Measurements from ENCODE around the gene ADGRG1. TPM values are rescaled to one million over a fixed set of nuclear protein-coding genes. Genes with fewer than 3 reads are reported as not detected.

The ADGRG1 gene
- total RNA-seq, 1 donor from 2014 or later: 4.8 TPM

DNA sequence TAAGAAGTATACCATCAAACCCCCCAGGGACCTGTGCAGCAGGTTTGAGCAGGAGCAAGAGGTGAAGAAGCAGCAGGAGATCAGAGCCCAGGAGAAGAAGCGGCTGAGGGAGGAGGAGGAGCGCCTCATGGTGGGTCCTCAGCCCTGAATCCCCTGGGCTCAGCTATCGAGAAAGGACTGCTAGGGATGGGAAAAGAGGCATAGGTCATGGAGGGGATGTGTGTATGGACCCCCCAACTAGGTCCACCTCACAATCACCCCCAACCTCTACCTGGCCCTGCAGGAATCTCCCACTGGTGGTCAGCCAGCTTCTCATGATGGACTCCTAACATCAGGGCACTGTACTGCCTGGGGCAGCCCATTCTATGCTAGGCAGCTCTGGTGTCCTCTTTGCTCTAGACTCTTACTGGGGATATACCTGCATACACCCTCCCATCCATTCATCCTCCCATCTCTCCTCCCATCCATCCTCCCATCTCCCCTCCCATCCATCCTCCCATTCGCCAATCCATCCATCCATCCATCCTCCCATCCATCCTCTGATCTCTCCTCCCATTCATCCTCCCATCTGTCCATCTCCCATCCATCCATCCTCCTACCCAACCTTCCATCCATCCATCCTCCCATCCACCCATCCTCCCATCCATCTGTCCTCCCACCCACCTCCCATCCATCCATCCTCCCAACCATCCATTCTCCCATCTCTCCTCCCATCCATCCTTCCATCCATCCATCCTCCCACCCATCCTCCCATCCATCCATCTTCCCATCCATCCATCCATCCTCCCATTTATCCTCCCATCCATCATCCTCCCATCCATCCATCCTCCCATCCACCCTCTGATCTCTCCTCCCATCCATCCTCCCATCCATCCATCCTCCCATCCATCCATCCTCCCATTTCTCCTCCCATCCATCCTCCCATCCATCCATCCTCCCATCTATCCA, 76.7 kb downstream of the ADGRG1 start:
- no peak overlapping the region for H3K27ac Mint-ChIP-seq (ENCODE audit: unreplicated experiment)
- no peaks in the 10 kb centered on the region for H3K36me3 Mint-ChIP-seq (ENCODE audit: unreplicated experiment)
- no peak overlapping the region for H3K4me3 Mint-ChIP-seq (ENCODE audit: unreplicated experiment)
- peaks cover 30% of the 10 kb centered on the region for H3K27me3 Mint-ChIP-seq (ENCODE audit: unreplicated experiment)
- H3K4me1 Mint-ChIP-seq (ENCODE audit: unreplicated experiment): no peaks in the 10 kb centered on the region
- no peak for DNase-seq (ENCODE audit: extremely low spot score, unreplicated experiment)
- H3K9me3 Mint-ChIP-seq (ENCODE audit: unreplicated experiment): no peaks in the 10 kb centered on the region
- TF ChIP-seq, protein P1, sequence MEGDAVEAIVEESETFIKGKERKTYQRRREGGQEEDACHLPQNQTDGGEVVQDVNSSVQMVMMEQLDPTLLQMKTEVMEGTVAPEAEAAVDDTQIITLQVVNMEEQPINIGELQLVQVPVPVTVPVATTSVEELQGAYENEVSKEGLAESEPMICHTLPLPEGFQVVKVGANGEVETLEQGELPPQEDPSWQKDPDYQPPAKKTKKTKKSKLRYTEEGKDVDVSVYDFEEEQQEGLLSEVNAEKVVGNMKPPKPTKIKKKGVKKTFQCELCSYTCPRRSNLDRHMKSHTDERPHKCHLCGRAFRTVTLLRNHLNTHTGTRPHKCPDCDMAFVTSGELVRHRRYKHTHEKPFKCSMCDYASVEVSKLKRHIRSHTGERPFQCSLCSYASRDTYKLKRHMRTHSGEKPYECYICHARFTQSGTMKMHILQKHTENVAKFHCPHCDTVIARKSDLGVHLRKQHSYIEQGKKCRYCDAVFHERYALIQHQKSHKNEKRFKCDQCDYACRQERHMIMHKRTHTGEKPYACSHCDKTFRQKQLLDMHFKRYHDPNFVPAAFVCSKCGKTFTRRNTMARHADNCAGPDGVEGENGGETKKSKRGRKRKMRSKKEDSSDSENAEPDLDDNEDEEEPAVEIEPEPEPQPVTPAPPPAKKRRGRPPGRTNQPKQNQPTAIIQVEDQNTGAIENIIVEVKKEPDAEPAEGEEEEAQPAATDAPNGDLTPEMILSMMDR (IDR thresholded peaks at IDR 0.05): no peak

DNA sequence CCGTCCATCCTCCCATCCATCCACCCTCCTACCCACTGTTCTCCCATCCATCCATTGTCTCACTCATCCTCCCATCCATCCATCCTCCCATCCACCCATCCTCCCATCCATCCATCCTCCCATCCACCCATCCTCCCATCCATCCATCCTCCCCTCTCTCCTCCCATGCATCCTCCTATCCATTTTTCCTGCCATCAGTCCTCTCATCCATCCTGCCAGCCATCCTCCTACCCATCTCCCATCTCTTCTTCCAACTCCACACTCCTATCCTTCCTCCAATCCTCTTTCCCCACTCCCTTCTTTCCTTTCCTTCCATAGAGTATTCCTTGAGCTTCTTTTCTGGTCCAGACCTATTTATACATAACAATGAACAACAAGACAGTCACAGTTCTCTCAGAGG, 78.3 kb downstream of the ADGRG1 start:
- Mint-ChIP-seq H3K36me3 (ENCODE audit: unreplicated experiment) (no peaks in the 10 kb centered on the region), H3K9me3 (ENCODE audit: unreplicated experiment) (no peaks in the 10 kb centered on the region), H3K27me3 (ENCODE audit: unreplicated experiment) (peaks cover 45% of the 10 kb centered on the region), H3K4me1 (ENCODE audit: unreplicated experiment) (no peaks in the 10 kb centered on the region), H3K4me3 (ENCODE audit: unreplicated experiment) (no peak overlapping the region), H3K27ac (ENCODE audit: unreplicated experiment) (no peak overlapping the region)
- DNase-seq (ENCODE audit: extremely low spot score, unreplicated experiment): no peak
- TF ChIP-seq, protein P1 (IDR thresholded peaks at IDR 0.05): no peak

- H3K27me3 Mint-ChIP-seq (ENCODE audit: unreplicated experiment): peaks cover 49% of the 10 kb centered on the region
- H3K4me1 Mint-ChIP-seq (ENCODE audit: unreplicated experiment): no peaks in the 10 kb centered on the region
- H3K9me3 Mint-ChIP-seq (ENCODE audit: unreplicated experiment): no peaks in the 10 kb centered on the region
- H3K4me3 Mint-ChIP-seq (ENCODE audit: unreplicated experiment): no peak overlapping the region
- no peaks in the 10 kb centered on the region for H3K36me3 Mint-ChIP-seq (ENCODE audit: unreplicated experiment)
- no peak overlapping the region for H3K27ac Mint-ChIP-seq (ENCODE audit: unreplicated experiment)
- TF ChIP-seq, protein P1 (IDR thresholded peaks at IDR 0.05): no peak
- DNase-seq (ENCODE audit: extremely low spot score, unreplicated experiment): no peak
Measured at GRCh38 chr16:57707331-57707730, 78.9 kb downstream of the ADGRG1 start.

DNA sequence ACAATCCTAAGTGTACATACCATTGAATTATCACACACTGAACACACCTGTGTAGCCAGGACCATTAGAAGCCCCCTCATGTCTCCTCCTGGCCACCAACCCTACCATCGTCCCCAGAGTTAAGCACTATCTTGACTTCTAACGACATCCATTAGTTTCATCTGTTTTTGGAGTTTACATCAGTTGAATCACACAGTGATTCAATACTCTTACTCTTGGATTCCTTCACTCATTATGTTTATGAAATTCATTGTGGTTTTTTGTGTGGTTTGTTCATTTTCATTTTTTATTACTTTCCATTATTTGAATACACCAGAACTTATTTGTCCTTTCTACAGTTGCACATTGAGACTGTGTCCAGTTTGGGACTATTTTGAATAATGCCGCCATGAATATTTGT, 79.7 kb downstream of the ADGRG1 start:
- Mint-ChIP-seq H3K4me3 (ENCODE audit: unreplicated experiment) (no peak overlapping the region), H3K36me3 (ENCODE audit: unreplicated experiment) (no peaks in the 10 kb centered on the region), H3K27ac (ENCODE audit: unreplicated experiment) (no peak overlapping the region), H3K27me3 (ENCODE audit: unreplicated experiment) (peaks cover 57% of the 10 kb centered on the region), H3K9me3 (ENCODE audit: unreplicated experiment) (no peaks in the 10 kb centered on the region), H3K4me1 (ENCODE audit: unreplicated experiment) (no peaks in the 10 kb centered on the region)
- TF ChIP-seq, protein P1 (IDR thresholded peaks at IDR 0.05): no peak
- no peak for DNase-seq (ENCODE audit: extremely low spot score, unreplicated experiment)

- H3K27ac Mint-ChIP-seq (ENCODE audit: unreplicated experiment): no peak overlapping the region
- peaks cover 72% of the 10 kb centered on the region for H3K27me3 Mint-ChIP-seq (ENCODE audit: unreplicated experiment)
- H3K36me3 Mint-ChIP-seq (ENCODE audit: unreplicated experiment): no peaks in the 10 kb centered on the region
- TF ChIP-seq, protein P1 (IDR thresholded peaks at IDR 0.05): no peak
- no peak for DNase-seq (ENCODE audit: extremely low spot score, unreplicated experiment)
- H3K4me1 Mint-ChIP-seq (ENCODE audit: unreplicated experiment): no peaks in the 10 kb centered on the region
- H3K9me3 Mint-ChIP-seq (ENCODE audit: unreplicated experiment): no peaks in the 10 kb centered on the region
- H3K4me3 Mint-ChIP-seq (ENCODE audit: unreplicated experiment): no peak overlapping the region
Measured at GRCh38 chr16:57709663-57710062, 81.2 kb downstream of the ADGRG1 start.

Data from osteocyte (in vitro differentiated cells).